K562 (cell line): ENCODE measurements around the gene RACK1.

Experiments used
- BACH1 ChIP-seq: fragments of 200-800 bp; sonication (Bioruptor generic); IDR thresholded peaks from 2 replicates; pipeline ENCODE4 v1.6.1; 2016; ENCODE audit warnings: missing genetic modification characterization, missing compliant biosample characterization
- EHMT2 ChIP-seq: fragments of 450-650 bp; IDR thresholded peaks from 2 replicates; pipeline ENCODE4 v1.6.1; 2018; ENCODE audit warnings: antibody characterized with exemption
- ETV5 ChIP-seq: sonication (generic); formaldehyde crosslinking; IDR thresholded peaks from 2 replicates; pipeline ENCODE4 v1.4.0; 2020; ENCODE audit warnings: low read depth, mild to moderate bottlenecking, missing genetic modification reagents
- EZH2 ChIP-seq: IDR thresholded peaks from 2 replicates; pipeline ENCODE4 v1.6.1; 2012; ENCODE audit warnings: low read depth, mild to moderate bottlenecking, inconsistent platforms, low read length, borderline replicate concordance
- GABPA ChIP-seq: fragments of 200-800 bp; sonication (Bioruptor generic); conservative IDR thresholded peaks from 2 replicates; pipeline ENCODE4 v1.6.1; 2016; ENCODE audit warnings: low read depth, missing genetic modification characterization, missing compliant biosample characterization
- PCBP1 ChIP-seq: fragments of 200-400 bp; formaldehyde crosslinking; IDR thresholded peaks from 2 replicates; pipeline ENCODE4 v1.6.1; 2018; ENCODE audit warnings: mild to moderate bottlenecking, low read depth, low read length; ENCODE audit not compliant: poor library complexity, severe bottlenecking
- POLR2A ChIP-seq: fragments of 450-650 bp; conservative IDR thresholded peaks from 2 replicates; pipeline ENCODE4 v1.6.1; 2016
- PTBP1 ChIP-seq: fragments of 200-400 bp; formaldehyde crosslinking; IDR thresholded peaks from 2 replicates; pipeline ENCODE4 v1.6.1; 2017; ENCODE audit warnings: low read depth, low read length
- TEAD1 ChIP-seq, 2 experiments: fragments of 450-650 bp in 1 of 2; sonication (generic) in 1 of 2; formaldehyde crosslinking; IDR thresholded peaks; 2 replicates each; pipeline versions ENCODE4 v1.4.0 to v1.8.0; 2020 to 2022; ENCODE audit warnings: mild to moderate bottlenecking in 2 of 2, missing genetic modification reagents in 1 of 2
- ZNF174 ChIP-seq: fragments of 250-450 bp; sonication (Bioruptor Pico); IDR thresholded peaks from 2 replicates; pipeline ENCODE4 v1.4.0; 2020; ENCODE audit warnings: mild to moderate bottlenecking
- ZSCAN29 ChIP-seq: fragments of 450-650 bp; IDR thresholded peaks from 2 replicates; pipeline ENCODE4 v1.6.1; 2017
- TF ChIP-seq, protein P1 (sequence below): sonication (generic); formaldehyde crosslinking; IDR thresholded peaks from 2 replicates; pipeline ENCODE4 v1.8.0; 2023; ENCODE audit warnings: missing genetic modification reagents, mild to moderate bottlenecking, borderline replicate concordance
- TF ChIP-seq, protein P2 (sequence below), 3 experiments: IDR thresholded peaks in 2 of 3; conservative IDR thresholded peaks in 1 of 3; 2 replicates each; pipeline ENCODE4 v1.5.1; 2011 to 2012; ENCODE audit warnings: low read length in 3 of 3, mild to moderate bottlenecking in 3 of 3, control low read depth in 2 of 3, improper control_type of control experiment in 1 of 3, inconsistent platforms in 1 of 3, low read depth in 1 of 3, mixed read lengths in 1 of 3, moderate library complexity in 1 of 3; ENCODE audit not compliant: insufficient read depth in 2 of 3
- TF ChIP-seq, protein P3 (sequence below), 2 experiments: fragments of 450-650 bp in 1 of 2; sonication (generic) in 1 of 2; formaldehyde crosslinking in 1 of 2; IDR thresholded peaks; 2 replicates each; pipeline versions ENCODE4 v1.7.1 to v1.9.0; 2016 to 2022; ENCODE audit warnings: inconsistent platforms in 1 of 2, mild to moderate bottlenecking in 1 of 2, missing genetic modification reagents in 1 of 2

- peak; percentile 33; the same call in 1 of the 2 replicates for TF ChIP-seq POLR2A
- TF ChIP-seq PCBP1: no peak
- TF ChIP-seq, protein P1, sequence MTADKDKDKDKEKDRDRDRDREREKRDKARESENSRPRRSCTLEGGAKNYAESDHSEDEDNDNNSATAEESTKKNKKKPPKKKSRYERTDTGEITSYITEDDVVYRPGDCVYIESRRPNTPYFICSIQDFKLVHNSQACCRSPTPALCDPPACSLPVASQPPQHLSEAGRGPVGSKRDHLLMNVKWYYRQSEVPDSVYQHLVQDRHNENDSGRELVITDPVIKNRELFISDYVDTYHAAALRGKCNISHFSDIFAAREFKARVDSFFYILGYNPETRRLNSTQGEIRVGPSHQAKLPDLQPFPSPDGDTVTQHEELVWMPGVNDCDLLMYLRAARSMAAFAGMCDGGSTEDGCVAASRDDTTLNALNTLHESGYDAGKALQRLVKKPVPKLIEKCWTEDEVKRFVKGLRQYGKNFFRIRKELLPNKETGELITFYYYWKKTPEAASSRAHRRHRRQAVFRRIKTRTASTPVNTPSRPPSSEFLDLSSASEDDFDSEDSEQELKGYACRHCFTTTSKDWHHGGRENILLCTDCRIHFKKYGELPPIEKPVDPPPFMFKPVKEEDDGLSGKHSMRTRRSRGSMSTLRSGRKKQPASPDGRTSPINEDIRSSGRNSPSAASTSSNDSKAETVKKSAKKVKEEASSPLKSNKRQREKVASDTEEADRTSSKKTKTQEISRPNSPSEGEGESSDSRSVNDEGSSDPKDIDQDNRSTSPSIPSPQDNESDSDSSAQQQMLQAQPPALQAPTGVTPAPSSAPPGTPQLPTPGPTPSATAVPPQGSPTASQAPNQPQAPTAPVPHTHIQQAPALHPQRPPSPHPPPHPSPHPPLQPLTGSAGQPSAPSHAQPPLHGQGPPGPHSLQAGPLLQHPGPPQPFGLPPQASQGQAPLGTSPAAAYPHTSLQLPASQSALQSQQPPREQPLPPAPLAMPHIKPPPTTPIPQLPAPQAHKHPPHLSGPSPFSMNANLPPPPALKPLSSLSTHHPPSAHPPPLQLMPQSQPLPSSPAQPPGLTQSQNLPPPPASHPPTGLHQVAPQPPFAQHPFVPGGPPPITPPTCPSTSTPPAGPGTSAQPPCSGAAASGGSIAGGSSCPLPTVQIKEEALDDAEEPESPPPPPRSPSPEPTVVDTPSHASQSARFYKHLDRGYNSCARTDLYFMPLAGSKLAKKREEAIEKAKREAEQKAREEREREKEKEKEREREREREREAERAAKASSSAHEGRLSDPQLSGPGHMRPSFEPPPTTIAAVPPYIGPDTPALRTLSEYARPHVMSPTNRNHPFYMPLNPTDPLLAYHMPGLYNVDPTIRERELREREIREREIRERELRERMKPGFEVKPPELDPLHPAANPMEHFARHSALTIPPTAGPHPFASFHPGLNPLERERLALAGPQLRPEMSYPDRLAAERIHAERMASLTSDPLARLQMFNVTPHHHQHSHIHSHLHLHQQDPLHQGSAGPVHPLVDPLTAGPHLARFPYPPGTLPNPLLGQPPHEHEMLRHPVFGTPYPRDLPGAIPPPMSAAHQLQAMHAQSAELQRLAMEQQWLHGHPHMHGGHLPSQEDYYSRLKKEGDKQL: no peak
- TF ChIP-seq TEAD1 (CRISPR knock-in tag; IDR thresholded peaks at IDR 0.05): peak in 1 of 2 experiments; percentile 77; a peak in 2 of 4 replicates
- no peak for TF ChIP-seq ZNF174
- TF ChIP-seq EZH2: no peak
- TF ChIP-seq ETV5: no peak; the same call in 1 of the 2 replicates
- TF ChIP-seq EHMT2: no peak
- TF ChIP-seq, protein P2, sequence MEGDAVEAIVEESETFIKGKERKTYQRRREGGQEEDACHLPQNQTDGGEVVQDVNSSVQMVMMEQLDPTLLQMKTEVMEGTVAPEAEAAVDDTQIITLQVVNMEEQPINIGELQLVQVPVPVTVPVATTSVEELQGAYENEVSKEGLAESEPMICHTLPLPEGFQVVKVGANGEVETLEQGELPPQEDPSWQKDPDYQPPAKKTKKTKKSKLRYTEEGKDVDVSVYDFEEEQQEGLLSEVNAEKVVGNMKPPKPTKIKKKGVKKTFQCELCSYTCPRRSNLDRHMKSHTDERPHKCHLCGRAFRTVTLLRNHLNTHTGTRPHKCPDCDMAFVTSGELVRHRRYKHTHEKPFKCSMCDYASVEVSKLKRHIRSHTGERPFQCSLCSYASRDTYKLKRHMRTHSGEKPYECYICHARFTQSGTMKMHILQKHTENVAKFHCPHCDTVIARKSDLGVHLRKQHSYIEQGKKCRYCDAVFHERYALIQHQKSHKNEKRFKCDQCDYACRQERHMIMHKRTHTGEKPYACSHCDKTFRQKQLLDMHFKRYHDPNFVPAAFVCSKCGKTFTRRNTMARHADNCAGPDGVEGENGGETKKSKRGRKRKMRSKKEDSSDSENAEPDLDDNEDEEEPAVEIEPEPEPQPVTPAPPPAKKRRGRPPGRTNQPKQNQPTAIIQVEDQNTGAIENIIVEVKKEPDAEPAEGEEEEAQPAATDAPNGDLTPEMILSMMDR (IDR thresholded peaks at IDR 0.05 in 2 of 3, conservative IDR thresholded peaks at IDR 0.05 in 1 of 3; ENCODE audit: insufficient read depth in 2 of 3, low read depth in 1 of 3, low read length in 3 of 3): peak; percentile 38 to 46 (median 40); a peak in 4 of 6 replicates
- TF ChIP-seq PTBP1: no peak
- TF ChIP-seq GABPA (tag): no peak; the same call in 1 of the 2 replicates
- TF ChIP-seq, protein P3, sequence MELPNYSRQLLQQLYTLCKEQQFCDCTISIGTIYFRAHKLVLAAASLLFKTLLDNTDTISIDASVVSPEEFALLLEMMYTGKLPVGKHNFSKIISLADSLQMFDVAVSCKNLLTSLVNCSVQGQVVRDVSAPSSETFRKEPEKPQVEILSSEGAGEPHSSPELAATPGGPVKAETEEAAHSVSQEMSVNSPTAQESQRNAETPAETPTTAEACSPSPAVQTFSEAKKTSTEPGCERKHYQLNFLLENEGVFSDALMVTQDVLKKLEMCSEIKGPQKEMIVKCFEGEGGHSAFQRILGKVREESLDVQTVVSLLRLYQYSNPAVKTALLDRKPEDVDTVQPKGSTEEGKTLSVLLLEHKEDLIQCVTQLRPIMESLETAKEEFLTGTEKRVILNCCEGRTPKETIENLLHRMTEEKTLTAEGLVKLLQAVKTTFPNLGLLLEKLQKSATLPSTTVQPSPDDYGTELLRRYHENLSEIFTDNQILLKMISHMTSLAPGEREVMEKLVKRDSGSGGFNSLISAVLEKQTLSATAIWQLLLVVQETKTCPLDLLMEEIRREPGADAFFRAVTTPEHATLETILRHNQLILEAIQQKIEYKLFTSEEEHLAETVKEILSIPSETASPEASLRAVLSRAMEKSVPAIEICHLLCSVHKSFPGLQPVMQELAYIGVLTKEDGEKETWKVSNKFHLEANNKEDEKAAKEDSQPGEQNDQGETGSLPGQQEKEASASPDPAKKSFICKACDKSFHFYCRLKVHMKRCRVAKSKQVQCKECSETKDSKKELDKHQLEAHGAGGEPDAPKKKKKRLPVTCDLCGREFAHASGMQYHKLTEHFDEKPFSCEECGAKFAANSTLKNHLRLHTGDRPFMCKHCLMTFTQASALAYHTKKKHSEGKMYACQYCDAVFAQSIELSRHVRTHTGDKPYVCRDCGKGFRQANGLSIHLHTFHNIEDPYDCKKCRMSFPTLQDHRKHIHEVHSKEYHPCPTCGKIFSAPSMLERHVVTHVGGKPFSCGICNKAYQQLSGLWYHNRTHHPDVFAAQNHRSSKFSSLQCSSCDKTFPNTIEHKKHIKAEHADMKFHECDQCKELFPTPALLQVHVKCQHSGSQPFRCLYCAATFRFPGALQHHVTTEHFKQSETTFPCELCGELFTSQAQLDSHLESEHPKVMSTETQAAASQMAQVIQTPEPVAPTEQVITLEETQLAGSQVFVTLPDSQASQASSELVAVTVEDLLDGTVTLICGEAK (IDR thresholded peaks at IDR 0.05): peak; percentile 84
- TF ChIP-seq, protein P3 (CRISPR knock-in tag; IDR thresholded peaks at IDR 0.05): no peak
- TF ChIP-seq ZSCAN29: 0 out of 2 replicates have a peak, but pooled peaks have one; percentile 20
- TF ChIP-seq BACH1 (tag): 0 out of 2 replicates have a peak, but pooled peaks have one; percentile 13
These were observed 56.0 kb downstream of the RACK1 start for GRCh38 chr5:181187500-181188213.
